COR-L47 (cell line): Measurements from ENCODE around the gene STK11IP.

Source experiments
- DNase-seq: peaks from one replicate; lab custom pipeline; 2025; lab: John Stamatoyannopoulos, UW

Gene STK11IP

GRCh38 chr2:219656526-219656925, 58.9 kb downstream of the STK11IP start:
- no peak for DNase-seq

GRCh38 chr2:219658196-219658846, 60.7 kb downstream of the STK11IP start:
- no peak for DNase-seq

GRCh38 chr2:219658874-219659273, 61.2 kb downstream of the STK11IP start:
- no peak for DNase-seq

GRCh38 chr2:219661197-219661954, 63.7 kb downstream of the STK11IP start:
- DNase-seq: no peak

GRCh38 chr2:219661955-219662395, 64.3 kb downstream of the STK11IP start:
- no peak for DNase-seq

- no peak for DNase-seq
These were observed 64.9 kb downstream of the STK11IP start for GRCh38 chr2:219662566-219662965.

GRCh38 chr2:219663116-219663762, 65.6 kb downstream of the STK11IP start:
- no peak for DNase-seq

- DNase-seq: no peak
These were observed 66.4 kb downstream of the STK11IP start for GRCh38 chr2:219664041-219664440.

GRCh38 chr2:219664944-219665343, 67.3 kb downstream of the STK11IP start:
- DNase-seq: no peak

GRCh38 chr2:219665926-219666325, 68.3 kb downstream of the STK11IP start:
- DNase-seq: no peak
